PC-9 (cell line): ENCODE results near the gene LMF1. TPM values are rescaled to one million over a fixed set of nuclear protein-coding genes. Genes with fewer than 3 reads are reported as not detected.

Experiments used
- BruUV-seq: library from RNA; stranded (reverse); fragments of 400-500 nt; replicated peaks from 2 replicates; lab custom pipeline; 2021; lab: Mats Ljungman, UMichigan
- CTCF ChIA-PET: fragments of 300-600 bp; sonication (Branson Sonifier 250); formaldehyde crosslinking; loops from one replicate; lab custom pipeline; 2022; ENCODE audit warnings: antibody characterized with exemption; lab: Charles Lee
- POLR2A ChIA-PET: fragments of 300-600 bp; sonication (Branson Sonifier 250); formaldehyde crosslinking; loops from one replicate; lab custom pipeline; 2022; ENCODE audit warnings: antibody characterized with exemption; ENCODE audit not compliant: unreplicated experiment; lab: Charles Lee
- DNase-seq, 2 experiments: peaks; one replicate each; pipeline versions ENCODE4 v3.0.0 to v3.0.0-alpha.2; 2015 to 2022; ENCODE audit warnings: mixed read lengths in 1 of 2
- H2AFZ ChIP-seq: fragments of 200-600 bp; sonication (generic); 2 replicates; pipeline ENCODE4 v1.8.1; 2017; ENCODE audit warnings: antibody characterized with exemption
- H3F3A ChIP-seq: fragments of 200-600 bp; sonication (generic); 2 replicates; pipeline ENCODE4 v1.8.1; 2017; ENCODE audit warnings: antibody characterized with exemption, mild to moderate bottlenecking, low read depth; ENCODE audit not compliant: insufficient read depth
- H3K27ac ChIP-seq: fragments of 200-600 bp; sonication (generic); 2 replicates; pipeline ENCODE4 v1.6.1; 2016; ENCODE audit warnings: mixed run types
- H3K27me3 ChIP-seq: fragments of 200-600 bp; sonication (generic); 2 replicates; pipeline ENCODE4 v1.6.1; 2016; ENCODE audit warnings: low read depth, mixed run types; ENCODE audit not compliant: insufficient read depth
- H3K36me3 ChIP-seq: fragments of 200-600 bp; sonication (generic); 2 replicates; pipeline ENCODE4 v1.6.1; 2016; ENCODE audit warnings: low read depth, mixed run types
- H3K4me1 ChIP-seq: fragments of 200-600 bp; sonication (generic); replicated peaks from 2 replicates; pipeline ENCODE4 v1.6.1; 2016; ENCODE audit warnings: mixed run types; ENCODE audit not compliant: insufficient read depth
- H3K4me2 ChIP-seq: fragments of 200-600 bp; sonication (generic); 2 replicates; pipeline ENCODE4 v1.6.1; 2017; ENCODE audit warnings: mixed run types
- H3K4me3 ChIP-seq: fragments of 200-600 bp; sonication (generic); 2 replicates; pipeline ENCODE4 v1.6.1; 2016; ENCODE audit warnings: mixed run types
- H3K79me2 ChIP-seq: fragments of 200-600 bp; sonication (generic); 2 replicates; pipeline ENCODE4 v1.6.1; 2017; ENCODE audit warnings: low read depth, mixed run types
- H3K9me2 ChIP-seq: fragments of 200-600 bp; sonication (generic); 2 replicates; pipeline ENCODE4 v1.8.1; 2017; ENCODE audit warnings: mild to moderate bottlenecking; ENCODE audit not compliant: insufficient read depth
- H3K9me3 ChIP-seq: fragments of 200-600 bp; sonication (generic); 2 replicates; pipeline ENCODE4 v1.8.1; 2016; ENCODE audit warnings: low read depth; ENCODE audit not compliant: insufficient read depth
- H4K20me1 ChIP-seq: fragments of 200-600 bp; sonication (generic); 2 replicates; pipeline ENCODE4 v1.8.1; 2017; ENCODE audit not compliant: insufficient read depth
- CTCF ChIP-seq: fragments of 200-600 bp; sonication (generic); conservative IDR thresholded peaks from 2 replicates; pipeline ENCODE4 v1.6.1; 2017; ENCODE audit warnings: mixed run types, antibody characterized with exemption, mild to moderate bottlenecking, moderate library complexity
- EZH2 ChIP-seq: fragments of 200-600 bp; sonication (generic); IDR thresholded peaks from 2 replicates; pipeline ENCODE4 v1.8.0; 2017; ENCODE audit warnings: antibody characterized with exemption, low read depth
- intact Hi-C: fragments of 100-400 bp; cut with micrococcal nuclease; formaldehyde crosslinking; loops from one replicate; pipeline ENCODE4 v1.10.0; 2022; ENCODE audit not compliant: unreplicated experiment
- total RNA-seq: library from RNA; stranded (reverse); gene quantifications from 2 replicates; pipeline ENCODE4 v1.2.3, GENCODE V29; 2021

The LMF1 gene
- total RNA-seq, 1 experiment from 2014 or later, result 31.3 TPM

GRCh38 chr16:807347-808084 is 163.3 kb downstream of the LMF1 start:
- intact Hi-C loops, result no loop called here
- Histone ChIP-seq H3K79me2 (peaks cover 25% of the 10 kb centered on the region), H3K4me1 (0 out of 2 replicates have a peak, but pooled peaks cover 6% of the 10 kb centered on the region), H3F3A (peaks cover 18% of the 10 kb centered on the region; the same call in 1 of the 2 replicates), H3K36me3 (no peaks in the 10 kb centered on the region), H3K27me3 (peaks cover 4% of the 10 kb centered on the region; the same call in 1 of the 2 replicates), H4K20me1 (no peaks in the 10 kb centered on the region), H3K9me2 (no peaks in the 10 kb centered on the region), H2AFZ (peak overlapping the region; percentile 97), H3K9me3 (no peaks in the 10 kb centered on the region), H3K4me3 (peak overlapping the region; percentile 97), H3K4me2 (peak overlapping the region; percentile 99), H3K27ac (peak overlapping the region; percentile 76)
- peak; percentile 86 to 96 for DNase-seq
- TF ChIP-seq EZH2 (no peak), CTCF (no peak)
- BruUV-seq, result no TSS peak
- POLR2A ChIA-PET, result interaction anchor here (0.6 kb wide), 1 partner anchor 92 kb away, joined by 19 read pairs; no protein-coding TSS in a partner anchor
- CTCF ChIA-PET, result interaction anchor here (0.7 to 0.8 kb wide), 2 partner anchors 140 to 165 kb away, joined by 3 to 13 read pairs; partner anchors contain the start of gene RHOT2

- no peaks in the 10 kb centered on the region; the same call in 1 of the 2 replicates for H4K20me1 ChIP-seq
- TF ChIP-seq EZH2 (no peak), CTCF (no peak)
- H2AFZ ChIP-seq, result no peak overlapping the region
- POLR2A ChIA-PET, result interaction anchor here (0.6 to 1.2 kb wide), 4 partner anchors 9 to 414 kb away, joined by 3 to 5 read pairs (median 4); partner anchors contain the start of gene CHTF18
- no peaks in the 10 kb centered on the region for H3K9me3 ChIP-seq
- CTCF ChIA-PET, result no interaction called here
- no peaks in the 10 kb centered on the region for H3K9me2 ChIP-seq
- peaks cover 25% of the 10 kb centered on the region for H3K79me2 ChIP-seq
- no peak overlapping the region for H3K4me3 ChIP-seq
- 0 out of 2 replicates have a peak, but pooled peaks cover 6% of the 10 kb centered on the region for H3K4me1 ChIP-seq
- peaks cover 22% of the 10 kb centered on the region for H3K27me3 ChIP-seq
- no TSS peak for BruUV-seq
- H3K4me2 ChIP-seq, result no peak overlapping the region
- H3K36me3 ChIP-seq, result no peaks in the 10 kb centered on the region
- no peak overlapping the region for H3K27ac ChIP-seq
- DNase-seq, result no peak
- H3F3A ChIP-seq, result peaks cover 18% of the 10 kb centered on the region; the same call in 1 of the 2 replicates
- intact Hi-C loops, result no loop called here
Observed at GRCh38 chr16:805474-805873, 165.3 kb downstream of the LMF1 start.

GRCh38 chr16:804193-805048 is 166.4 kb downstream of the LMF1 start:
- Histone ChIP-seq H2AFZ (no peak overlapping the region), H3K36me3 (no peaks in the 10 kb centered on the region), H3K79me2 (peaks cover 21% of the 10 kb centered on the region), H3F3A (peaks cover 18% of the 10 kb centered on the region; the same call in 1 of the 2 replicates), H3K27ac (no peak overlapping the region), H3K4me3 (no peak overlapping the region), H3K4me1 (0 out of 2 replicates have a peak, but pooled peaks cover 6% of the 10 kb centered on the region), H3K27me3 (peaks cover 27% of the 10 kb centered on the region), H3K9me3 (no peaks in the 10 kb centered on the region), H3K9me2 (no peaks in the 10 kb centered on the region), H4K20me1 (no peaks in the 10 kb centered on the region; the same call in none of the 2 replicates), H3K4me2 (no peak overlapping the region)
- CTCF ChIA-PET, result no interaction called here
- no TSS peak for BruUV-seq
- intact Hi-C loops, result no loop called here
- TF ChIP-seq EZH2, result no peak
- TF ChIP-seq CTCF, result no peak
- no peak for DNase-seq
- POLR2A ChIA-PET, result interaction anchor here (0.6 to 1.2 kb wide), 3 partner anchors 8 to 193 kb away, joined by 3 to 20 read pairs (median 5); no protein-coding TSS in a partner anchor
